A549 treated with RU486 at 1 μM for 4 hours (cell line): ENCODE measurements around the gene MYF5. TPM values are rescaled to one million over a fixed set of nuclear protein-coding genes. Genes with fewer than 3 reads are reported as not detected.

Experiments used
- total RNA-seq: library from RNA; stranded (reverse); fragments of 200-300 nt; extraction: Qiagen RNA extraction; gene quantifications from 5 replicates; pipeline ENCODE4 v1.2.3, GENCODE V29; 2022; ENCODE audit warnings: low read depth

Gene MYF5
- not detected in 5 replicates for total RNA-seq

DNA sequence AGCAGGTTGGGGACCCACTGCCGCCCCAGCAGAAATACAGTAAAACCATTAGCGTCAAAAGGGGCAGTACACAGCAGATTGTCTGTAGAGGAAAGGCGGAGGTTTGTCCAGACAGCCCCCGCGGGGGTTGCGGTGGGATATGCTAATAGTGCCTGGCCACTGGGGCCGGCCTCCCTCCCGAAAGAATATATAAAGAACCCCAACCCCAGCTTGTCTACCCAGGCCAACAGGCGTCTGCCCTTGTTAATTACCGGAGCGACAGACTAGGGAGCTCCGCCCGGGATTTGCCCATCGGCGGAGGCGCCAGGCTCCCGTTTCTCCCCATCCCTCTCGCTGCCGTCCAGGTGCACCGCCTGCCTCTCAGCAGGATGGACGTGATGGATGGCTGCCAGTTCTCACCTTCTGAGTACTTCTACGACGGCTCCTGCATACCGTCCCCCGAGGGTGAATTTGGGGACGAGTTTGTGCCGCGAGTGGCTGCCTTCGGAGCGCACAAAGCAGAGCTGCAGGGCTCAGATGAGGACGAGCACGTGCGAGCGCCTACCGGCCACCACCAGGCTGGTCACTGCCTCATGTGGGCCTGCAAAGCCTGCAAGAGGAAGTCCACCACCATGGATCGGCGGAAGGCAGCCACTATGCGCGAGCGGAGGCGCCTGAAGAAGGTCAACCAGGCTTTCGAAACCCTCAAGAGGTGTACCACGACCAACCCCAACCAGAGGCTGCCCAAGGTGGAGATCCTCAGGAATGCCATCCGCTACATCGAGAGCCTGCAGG, at the start of gene MYF5:
MYF5 (plus strand) TSS at position 217 of the 774 bp plus-strand sequence; CDS start at position 369, 152 bp downstream.

DNA sequence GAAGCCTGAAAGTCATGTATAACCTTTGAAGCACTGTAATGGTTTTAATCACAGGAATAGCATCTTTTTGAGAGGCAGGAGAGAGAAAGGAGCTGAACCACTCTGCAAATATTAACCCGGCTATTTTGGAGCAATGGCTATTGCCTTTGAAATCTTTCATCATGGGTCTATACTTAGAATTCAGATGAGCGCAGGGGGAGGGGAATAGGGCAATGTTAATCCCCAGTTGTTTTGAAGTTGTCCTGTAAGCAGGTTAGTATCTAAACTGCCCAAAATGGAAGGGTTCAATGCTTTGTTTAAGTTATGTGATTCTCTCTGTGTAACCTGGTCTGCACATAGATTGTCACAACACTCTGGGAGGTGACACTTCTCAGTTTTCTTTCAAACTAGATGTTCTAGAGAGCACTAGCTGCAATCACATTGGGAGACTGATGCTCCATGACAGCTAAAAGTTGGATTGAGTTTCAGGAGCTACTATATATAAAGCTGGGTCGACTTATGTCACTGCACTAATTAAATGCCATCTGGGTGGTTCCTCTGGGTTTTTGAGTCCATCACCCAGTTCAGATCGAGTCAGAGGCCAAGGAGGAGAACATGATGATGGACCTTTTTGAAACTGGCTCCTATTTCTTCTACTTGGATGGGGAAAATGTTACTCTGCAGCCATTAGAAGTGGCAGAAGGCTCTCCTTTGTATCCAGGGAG, 9.4 kb upstream of the MYF5 start, which contains the start of gene MYF6:
MYF6 (plus strand) TSS at position 509 of the 704 bp plus-strand sequence; CDS start at position 595, 86 bp downstream.

Other genes with a start within 250 kb of the MYF5 start
- gene MYF6, start 9.3 kb upstream of the MYF5 start, total RNA-seq, result not detected in 5 replicates
- gene LIN7A, start 221.0 kb downstream of the MYF5 start, total RNA-seq, result 0.37 to 0.70 TPM (median 0.51 TPM) in 5 replicates